ENCODE results near the gene COL4A2.

COL4A2 gene

GRCh38 chr13:110509971-110510786 is 203.1 kb downstream of the COL4A2 start:
- H2AK5ac ChIP-seq (ENCODE audit: low read depth, low read length) = no peak overlapping the region

DNA sequence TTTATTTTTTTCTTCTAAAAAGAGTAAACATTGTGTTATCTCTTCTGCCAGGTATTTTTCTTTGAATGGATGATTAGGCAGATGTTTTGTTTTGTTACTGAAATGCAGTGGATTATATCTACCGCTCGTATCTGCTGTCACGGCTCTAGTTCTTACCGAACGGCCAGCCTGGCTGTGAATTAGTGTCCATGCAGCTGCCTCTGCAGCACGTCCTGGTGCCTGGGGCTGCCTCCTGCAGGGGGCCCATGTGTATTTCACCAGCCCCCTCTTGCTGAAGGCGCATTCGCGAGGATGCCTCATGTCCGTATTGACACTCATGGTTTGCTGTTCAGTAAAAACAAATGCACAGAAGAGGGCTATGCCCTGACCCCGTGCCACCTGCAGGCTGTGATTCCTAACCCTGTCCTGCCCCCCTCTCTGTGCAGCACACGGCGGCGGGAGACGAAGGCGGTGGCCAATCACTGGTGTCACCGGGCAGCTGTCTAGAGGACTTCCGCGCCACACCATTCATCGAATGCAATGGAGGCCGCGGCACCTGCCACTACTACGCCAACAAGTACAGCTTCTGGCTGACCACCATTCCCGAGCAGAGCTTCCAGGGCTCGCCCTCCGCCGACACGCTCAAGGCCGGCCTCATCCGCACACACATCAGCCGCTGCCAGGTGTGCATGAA is 204.6 kb downstream of the COL4A2 start:
- no peak overlapping the region for H3K14ac ChIP-seq (ENCODE audit: low read length)
- no peak overlapping the region for H4K91ac ChIP-seq (ENCODE audit: low read depth, low read length, poor library complexity)
- H2AFZ ChIP-seq (ENCODE audit: low read length) = no peak overlapping the region
- H3K36me3 ChIP-seq (replicated peaks in 1 of 2; ENCODE audit: control insufficient read depth in 2 of 2, insufficient read depth in 2 of 2, low read length in 2 of 2) = peaks cover 36 to 79% of the 10 kb centered on the region in 2 donors
- no peak overlapping the region for H3K4me2 ChIP-seq (ENCODE audit: insufficient read depth, low read length, poor library complexity, severe bottlenecking)
- H3K4me1 ChIP-seq (ENCODE audit: control insufficient read depth in 2 of 2, insufficient read depth in 1 of 2, low read depth in 1 of 2, low read length in 2 of 2) = peaks cover 0 to 4% of the 10 kb centered on the region in 2 donors
- H4K8ac ChIP-seq (ENCODE audit: low read depth, low read length) = no peak overlapping the region
- H3K27me3 ChIP-seq (ENCODE audit: control insufficient read depth in 3 of 3, insufficient read depth in 3 of 3, low read depth in 1 of 3, low read length in 3 of 3) = peaks cover 0 to 2% (median 0%) of the 10 kb centered on the region in 3 experiments
- H3K9ac ChIP-seq (ENCODE audit: low read depth, low read length, poor library complexity) = no peak overlapping the region
- peaks cover 3 to 15% of the 10 kb centered on the region in 2 donors for H3K9me3 ChIP-seq (replicated peaks in 1 of 2; ENCODE audit: control insufficient read depth in 2 of 2, insufficient read depth in 1 of 2, low read depth in 1 of 2, low read length in 2 of 2)
- H3K4me3 ChIP-seq (ENCODE audit: low read length in 2 of 2) = peak overlapping the region in 1 of 2 donors; percentile 23
- H2BK120ac ChIP-seq (ENCODE audit: low read depth, low read length) = no peak overlapping the region
- no peak overlapping the region for H2BK5ac ChIP-seq (ENCODE audit: low read length)
- no peak for DNase-seq (ENCODE audit: low spot score)
- no peak overlapping the region for H2BK15ac ChIP-seq (ENCODE audit: low read length)
- H3K79me1 ChIP-seq (ENCODE audit: low read depth, low read length) = no peaks in the 10 kb centered on the region
- no CpG with 5 or more reads among the region's 31 CpGs for WGBS, 2 donors (ENCODE audit: extremely low coverage in 2 of 2, insufficient read length in 2 of 2, insufficient replicate concordance in 1 of 2)
- no peak overlapping the region for H2AK5ac ChIP-seq (ENCODE audit: low read depth, low read length)
- H3K27ac ChIP-seq (replicated peaks; ENCODE audit: low read length) = no peak overlapping the region
- no peak overlapping the region for H3K4ac ChIP-seq (ENCODE audit: low read length)
- no peak overlapping the region for H3K18ac ChIP-seq (ENCODE audit: low read length)
- H2BK12ac ChIP-seq (ENCODE audit: low read length) = no peak overlapping the region
- H3K23ac ChIP-seq (ENCODE audit: low read depth, low read length, poor library complexity) = peak overlapping the region; percentile 12

More at GRCh38 chr13:110509971-110510786, 203.1 kb downstream of the COL4A2 start:
- Histone ChIP-seq H3K79me1 (ENCODE audit: low read depth, low read length) (no peaks in the 10 kb centered on the region), H3K27me3 (ENCODE audit: control insufficient read depth in 3 of 3, insufficient read depth in 3 of 3, low read depth in 1 of 3, low read length in 3 of 3) (peaks cover 0 to 2% (median 0%) of the 10 kb centered on the region in 3 experiments), H2BK15ac (ENCODE audit: low read length) (no peak overlapping the region), H3K4me3 (ENCODE audit: low read length in 2 of 2) (peak overlapping the region in 1 of 2 donors; percentile 4), H3K36me3 (replicated peaks in 1 of 2; ENCODE audit: control insufficient read depth in 2 of 2, insufficient read depth in 2 of 2, low read length in 2 of 2) (peaks cover 45 to 94% of the 10 kb centered on the region in 2 donors), H3K9ac (ENCODE audit: low read depth, low read length, poor library complexity) (no peak overlapping the region), H4K91ac (ENCODE audit: low read depth, low read length, poor library complexity) (no peak overlapping the region), H3K23ac (ENCODE audit: low read depth, low read length, poor library complexity) (no peak overlapping the region), H2BK5ac (ENCODE audit: low read length) (no peak overlapping the region), H2AFZ (ENCODE audit: low read length) (no peak overlapping the region), H4K8ac (ENCODE audit: low read depth, low read length) (no peak overlapping the region), H3K4me1 (ENCODE audit: control insufficient read depth in 2 of 2, insufficient read depth in 1 of 2, low read depth in 1 of 2, low read length in 2 of 2) (peaks cover 0 to 4% of the 10 kb centered on the region in 2 donors), H3K27ac (replicated peaks; ENCODE audit: low read length) (no peak overlapping the region), H3K4ac (ENCODE audit: low read length) (no peak overlapping the region), H3K18ac (ENCODE audit: low read length) (no peak overlapping the region), H3K4me2 (ENCODE audit: insufficient read depth, low read length, poor library complexity, severe bottlenecking) (no peak overlapping the region), H2BK12ac (ENCODE audit: low read length) (no peak overlapping the region), H3K14ac (ENCODE audit: low read length) (no peak overlapping the region), H3K9me3 (replicated peaks in 1 of 2; ENCODE audit: control insufficient read depth in 2 of 2, insufficient read depth in 1 of 2, low read depth in 1 of 2, low read length in 2 of 2) (peaks cover 3 to 12% of the 10 kb centered on the region in 2 donors), H2BK120ac (ENCODE audit: low read depth, low read length) (no peak overlapping the region)
- DNase-seq (ENCODE audit: low spot score) = no peak
- WGBS, 2 donors (ENCODE audit: extremely low coverage in 2 of 2, insufficient read length in 2 of 2, insufficient replicate concordance in 1 of 2) = no CpG with 5 or more reads among the region's 18 CpGs

- no peak overlapping the region for H3K4me3 ChIP-seq (ENCODE audit: low read length in 2 of 2)
- no peaks in the 10 kb centered on the region for H3K79me1 ChIP-seq (ENCODE audit: low read depth, low read length)
- H4K91ac ChIP-seq (ENCODE audit: low read depth, low read length, poor library complexity) = no peak overlapping the region
- H2BK5ac ChIP-seq (ENCODE audit: low read length) = no peak overlapping the region
- peaks cover 0 to 2% (median 0%) of the 10 kb centered on the region in 3 experiments for H3K27me3 ChIP-seq (ENCODE audit: control insufficient read depth in 3 of 3, insufficient read depth in 3 of 3, low read depth in 1 of 3, low read length in 3 of 3)
- peaks cover 0 to 4% of the 10 kb centered on the region in 2 donors for H3K4me1 ChIP-seq (ENCODE audit: control insufficient read depth in 2 of 2, insufficient read depth in 1 of 2, low read depth in 1 of 2, low read length in 2 of 2)
- no peak for DNase-seq (ENCODE audit: low spot score)
- no peak overlapping the region for H3K4ac ChIP-seq (ENCODE audit: low read length)
- no peak overlapping the region for H3K14ac ChIP-seq (ENCODE audit: low read length)
- H2BK15ac ChIP-seq (ENCODE audit: low read length) = no peak overlapping the region
- no peak overlapping the region for H3K27ac ChIP-seq (replicated peaks; ENCODE audit: low read length)
- H3K9me3 ChIP-seq (replicated peaks in 1 of 2; ENCODE audit: control insufficient read depth in 2 of 2, insufficient read depth in 1 of 2, low read depth in 1 of 2, low read length in 2 of 2) = peaks cover 3 to 15% of the 10 kb centered on the region in 2 donors
- peaks cover 32 to 73% of the 10 kb centered on the region in 2 donors for H3K36me3 ChIP-seq (replicated peaks in 1 of 2; ENCODE audit: control insufficient read depth in 2 of 2, insufficient read depth in 2 of 2, low read length in 2 of 2)
- H2AFZ ChIP-seq (ENCODE audit: low read length) = no peak overlapping the region
- H2BK12ac ChIP-seq (ENCODE audit: low read length) = no peak overlapping the region
- H2BK120ac ChIP-seq (ENCODE audit: low read depth, low read length) = no peak overlapping the region
- H3K23ac ChIP-seq (ENCODE audit: low read depth, low read length, poor library complexity) = peak overlapping the region; percentile 66
- no peak overlapping the region for H3K4me2 ChIP-seq (ENCODE audit: insufficient read depth, low read length, poor library complexity, severe bottlenecking)
- peak overlapping the region; percentile 26 for H3K9ac ChIP-seq (ENCODE audit: low read depth, low read length, poor library complexity)
- H3K18ac ChIP-seq (ENCODE audit: low read length) = no peak overlapping the region
- H2AK5ac ChIP-seq (ENCODE audit: low read depth, low read length) = no peak overlapping the region
- WGBS, 2 donors (ENCODE audit: extremely low coverage in 2 of 2, insufficient read length in 2 of 2, insufficient replicate concordance in 1 of 2) = no CpG with 5 or more reads among the region's 17 CpGs
- H4K8ac ChIP-seq (ENCODE audit: low read depth, low read length) = no peak overlapping the region
These were observed 205.2 kb downstream of the COL4A2 start for GRCh38 chr13:110512198-110512740.

GRCh38 chr13:110516500-110516899 is 209.4 kb downstream of the COL4A2 start:
- Histone ChIP-seq H4K91ac (ENCODE audit: low read depth, low read length, poor library complexity) (no peak overlapping the region), H3K27me3 (ENCODE audit: control insufficient read depth in 3 of 3, insufficient read depth in 3 of 3, low read depth in 1 of 3, low read length in 3 of 3) (no peaks in the 10 kb centered on the region), H3K36me3 (replicated peaks in 1 of 2; ENCODE audit: control insufficient read depth in 2 of 2, insufficient read depth in 2 of 2, low read length in 2 of 2) (peaks cover 12 to 31% of the 10 kb centered on the region in 2 donors), H3K4me1 (ENCODE audit: control insufficient read depth in 2 of 2, insufficient read depth in 1 of 2, low read depth in 1 of 2, low read length in 2 of 2) (peaks cover 3 to 5% of the 10 kb centered on the region in 2 donors), H3K4ac (ENCODE audit: low read length) (no peak overlapping the region), H3K4me3 (ENCODE audit: low read length in 2 of 2) (no peak overlapping the region), H3K4me2 (ENCODE audit: insufficient read depth, low read length, poor library complexity, severe bottlenecking) (no peak overlapping the region), H2BK12ac (ENCODE audit: low read length) (no peak overlapping the region), H2AK5ac (ENCODE audit: low read depth, low read length) (no peak overlapping the region), H3K18ac (ENCODE audit: low read length) (peak overlapping the region; percentile 39), H3K23ac (ENCODE audit: low read depth, low read length, poor library complexity) (no peak overlapping the region), H2BK5ac (ENCODE audit: low read length) (no peak overlapping the region), H3K14ac (ENCODE audit: low read length) (no peak overlapping the region), H3K27ac (replicated peaks; ENCODE audit: low read length) (no peak overlapping the region), H4K8ac (ENCODE audit: low read depth, low read length) (no peak overlapping the region), H2BK120ac (ENCODE audit: low read depth, low read length) (no peak overlapping the region), H3K9me3 (replicated peaks in 1 of 2; ENCODE audit: control insufficient read depth in 2 of 2, insufficient read depth in 1 of 2, low read depth in 1 of 2, low read length in 2 of 2) (peaks cover 0 to 15% of the 10 kb centered on the region in 2 donors), H3K79me1 (ENCODE audit: low read depth, low read length) (no peaks in the 10 kb centered on the region), H2AFZ (ENCODE audit: low read length) (no peak overlapping the region), H3K9ac (ENCODE audit: low read depth, low read length, poor library complexity) (no peak overlapping the region), H2BK15ac (ENCODE audit: low read length) (no peak overlapping the region)
- WGBS, 2 donors (ENCODE audit: extremely low coverage in 2 of 2, insufficient read length in 2 of 2, insufficient replicate concordance in 1 of 2) = no CpG with 5 or more reads among the region's 12 CpGs
- no peak for DNase-seq (ENCODE audit: low spot score)
